Glutamatergic neuron (in vitro differentiated cells): Measurements from ENCODE around the gene THNSL1. TPM values are rescaled to one million over a fixed set of nuclear protein-coding genes. Genes with fewer than 3 reads are reported as not detected.

Source experiments
- DNase-seq: peaks from one replicate; pipeline ENCODE4 v3.0.0; 2022
- H3K27ac Mint-ChIP-seq: one replicate; pipeline ENCODE4 v1.8.0; 2020; ENCODE audit warnings: mild to moderate bottlenecking, mixed read lengths, inconsistent platforms; ENCODE audit not compliant: unreplicated experiment
- H3K27me3 Mint-ChIP-seq: one replicate; pipeline ENCODE4 v1.8.0; 2020; ENCODE audit warnings: mild to moderate bottlenecking, moderate library complexity, mixed read lengths, inconsistent platforms; ENCODE audit not compliant: unreplicated experiment
- H3K36me3 Mint-ChIP-seq: one replicate; pipeline ENCODE4 v1.8.0; 2020; ENCODE audit warnings: mild to moderate bottlenecking, mixed read lengths, inconsistent platforms; ENCODE audit not compliant: unreplicated experiment
- H3K4me1 Mint-ChIP-seq: one replicate; pipeline ENCODE4 v1.8.0; 2020; ENCODE audit warnings: mild to moderate bottlenecking, low read depth, mixed read lengths, inconsistent platforms; ENCODE audit not compliant: unreplicated experiment
- H3K4me3 Mint-ChIP-seq: one replicate; pipeline ENCODE4 v1.8.0; 2020; ENCODE audit warnings: mild to moderate bottlenecking, mixed read lengths, inconsistent platforms; ENCODE audit not compliant: unreplicated experiment
- H3K9me3 Mint-ChIP-seq: one replicate; pipeline ENCODE4 v1.8.0; 2020; ENCODE audit warnings: mild to moderate bottlenecking, moderate library complexity, mixed read lengths, inconsistent platforms; ENCODE audit not compliant: unreplicated experiment
- CTCF ChIP-seq: fragments of 200-600 bp; sonication (generic); IDR thresholded peaks from one replicate; pipeline ENCODE4 v1.5.0; 2021; ENCODE audit not compliant: partially characterized antibody, unreplicated experiment
- total RNA-seq: library from RNA; stranded (reverse); fragmentation: NEBNext Ultra II Directional; extraction: Animal tissue kit (Norgen Biotek cat#: 25700); gene quantifications from one replicate; pipeline ENCODE4 v1.2.1, GENCODE V29; 2021; ENCODE audit not compliant: unreplicated experiment

Gene THNSL1
- total RNA-seq, 1 donor from 2014 or later, result 2.9 TPM

GRCh38 chr10:25028711-25029110 lies 12.3 kb downstream of the THNSL1 start:
- TF ChIP-seq CTCF, result no peak
- Mint-ChIP-seq H3K27me3 (no peaks in the 10 kb centered on the region), H3K4me1 (no peaks in the 10 kb centered on the region), H3K9me3 (no peaks in the 10 kb centered on the region), H3K27ac (no peak overlapping the region), H3K36me3 (no peaks in the 10 kb centered on the region), H3K4me3 (no peak overlapping the region)
- DNase-seq, result no peak

- DNase-seq, result no peak
- Mint-ChIP-seq H3K4me3 (no peak overlapping the region), H3K36me3 (no peaks in the 10 kb centered on the region), H3K4me1 (no peaks in the 10 kb centered on the region), H3K9me3 (no peaks in the 10 kb centered on the region), H3K27me3 (no peaks in the 10 kb centered on the region), H3K27ac (no peak overlapping the region)
- no peak for TF ChIP-seq CTCF
These were observed 13.1 kb downstream of the THNSL1 start for GRCh38 chr10:25029519-25029918.

GRCh38 chr10:25036381-25036780 lies 20.0 kb downstream of the THNSL1 start:
- no peaks in the 10 kb centered on the region for H3K9me3 Mint-ChIP-seq

GRCh38 chr10:25038325-25038724 lies 21.9 kb downstream of the THNSL1 start:
- no peaks in the 10 kb centered on the region for H3K36me3 Mint-ChIP-seq
- TF ChIP-seq CTCF, result no peak
- H3K27me3 Mint-ChIP-seq, result no peaks in the 10 kb centered on the region
- H3K4me3 Mint-ChIP-seq, result no peak overlapping the region
- H3K9me3 Mint-ChIP-seq, result no peaks in the 10 kb centered on the region
- no peak for DNase-seq
- no peak overlapping the region for H3K27ac Mint-ChIP-seq
- no peaks in the 10 kb centered on the region for H3K4me1 Mint-ChIP-seq

More at GRCh38 chr10:25036381-25036780, 20.0 kb downstream of the THNSL1 start:
- H3K27ac Mint-ChIP-seq, result no peak overlapping the region
- TF ChIP-seq CTCF, result no peak
- H3K4me1 Mint-ChIP-seq, result no peaks in the 10 kb centered on the region
- no peaks in the 10 kb centered on the region for H3K36me3 Mint-ChIP-seq
- no peak overlapping the region for H3K4me3 Mint-ChIP-seq
- DNase-seq, result no peak
- no peaks in the 10 kb centered on the region for H3K27me3 Mint-ChIP-seq

GRCh38 chr10:25039531-25039930 lies 23.1 kb downstream of the THNSL1 start:
- Mint-ChIP-seq H3K27me3 (no peaks in the 10 kb centered on the region), H3K4me1 (no peaks in the 10 kb centered on the region), H3K27ac (no peak overlapping the region), H3K9me3 (no peaks in the 10 kb centered on the region), H3K36me3 (no peaks in the 10 kb centered on the region), H3K4me3 (no peak overlapping the region)
- no peak for TF ChIP-seq CTCF
- DNase-seq, result no peak
